GM04503 (cell line): ENCODE results near the gene DAAM1.

ENCODE experiments used
- DNase-seq: peaks from one replicate; pipeline ENCODE4 v3.0.0-alpha.2; 2012; ENCODE audit warnings: low read depth

Gene DAAM1

GRCh38 chr14:59314953-59315599 is 126.6 kb downstream of the DAAM1 start:
- DNase-seq = no peak

GRCh38 chr14:59316151-59316830 is 127.8 kb downstream of the DAAM1 start:
- no peak for DNase-seq

GRCh38 chr14:59317346-59317745 is 128.9 kb downstream of the DAAM1 start:
- DNase-seq = no peak

GRCh38 chr14:59317798-59318505 is 129.5 kb downstream of the DAAM1 start:
- no peak for DNase-seq

GRCh38 chr14:59318908-59319307 is 130.4 kb downstream of the DAAM1 start:
- no peak for DNase-seq

GRCh38 chr14:59320361-59320760 is 131.9 kb downstream of the DAAM1 start:
- no peak for DNase-seq

- peak; percentile 47 for DNase-seq
These were observed 132.5 kb downstream of the DAAM1 start for GRCh38 chr14:59320763-59321625.

GRCh38 chr14:59321626-59321949 is 133.1 kb downstream of the DAAM1 start:
- DNase-seq = no peak

- no peak for DNase-seq
These were observed 137.4 kb downstream of the DAAM1 start for GRCh38 chr14:59325906-59326305.

GRCh38 chr14:59328454-59328853 is 140.0 kb downstream of the DAAM1 start:
- no peak for DNase-seq

- no peak for DNase-seq
These were observed 142.0 kb downstream of the DAAM1 start for GRCh38 chr14:59330455-59330854.

GRCh38 chr14:59331217-59331616 is 142.8 kb downstream of the DAAM1 start:
- DNase-seq = no peak

GRCh38 chr14:59332727-59333126 is 144.3 kb downstream of the DAAM1 start:
- DNase-seq = peak; percentile 66

GRCh38 chr14:59333235-59333634 is 144.8 kb downstream of the DAAM1 start:
- no peak for DNase-seq

- peak; percentile 99 for DNase-seq
These were observed 145.2 kb downstream of the DAAM1 start for GRCh38 chr14:59333668-59334067.

GRCh38 chr14:59334253-59334652 is 145.8 kb downstream of the DAAM1 start:
- no peak for DNase-seq

- DNase-seq = no peak
These were observed 147.6 kb downstream of the DAAM1 start for GRCh38 chr14:59336098-59336497.

- DNase-seq = no peak
These were observed 148.2 kb downstream of the DAAM1 start for GRCh38 chr14:59336706-59337105.

- no peak for DNase-seq
These were observed 148.7 kb downstream of the DAAM1 start for GRCh38 chr14:59337141-59337611.

GRCh38 chr14:59338761-59339160 is 150.3 kb downstream of the DAAM1 start:
- DNase-seq = no peak

GRCh38 chr14:59339524-59340330 is 151.3 kb downstream of the DAAM1 start:
- DNase-seq = no peak
